ENCODE results near the gene KAT8.

- no peak for TF ChIP-seq SUZ12 (IDR thresholded peaks at IDR 0.05; ENCODE audit: extremely low read depth, insufficient read depth, insufficient read length)
- no peak for TF ChIP-seq YY1 (IDR thresholded peaks at IDR 0.05; ENCODE audit: insufficient read depth, insufficient read length)
These were observed 39.7 kb downstream of the KAT8 start for GRCh38 chr16:31157136-31157535.

All from NT2/D1 (cell line).